ENCODE data around the gene LMAN2L.

The LMAN2L gene

DNA sequence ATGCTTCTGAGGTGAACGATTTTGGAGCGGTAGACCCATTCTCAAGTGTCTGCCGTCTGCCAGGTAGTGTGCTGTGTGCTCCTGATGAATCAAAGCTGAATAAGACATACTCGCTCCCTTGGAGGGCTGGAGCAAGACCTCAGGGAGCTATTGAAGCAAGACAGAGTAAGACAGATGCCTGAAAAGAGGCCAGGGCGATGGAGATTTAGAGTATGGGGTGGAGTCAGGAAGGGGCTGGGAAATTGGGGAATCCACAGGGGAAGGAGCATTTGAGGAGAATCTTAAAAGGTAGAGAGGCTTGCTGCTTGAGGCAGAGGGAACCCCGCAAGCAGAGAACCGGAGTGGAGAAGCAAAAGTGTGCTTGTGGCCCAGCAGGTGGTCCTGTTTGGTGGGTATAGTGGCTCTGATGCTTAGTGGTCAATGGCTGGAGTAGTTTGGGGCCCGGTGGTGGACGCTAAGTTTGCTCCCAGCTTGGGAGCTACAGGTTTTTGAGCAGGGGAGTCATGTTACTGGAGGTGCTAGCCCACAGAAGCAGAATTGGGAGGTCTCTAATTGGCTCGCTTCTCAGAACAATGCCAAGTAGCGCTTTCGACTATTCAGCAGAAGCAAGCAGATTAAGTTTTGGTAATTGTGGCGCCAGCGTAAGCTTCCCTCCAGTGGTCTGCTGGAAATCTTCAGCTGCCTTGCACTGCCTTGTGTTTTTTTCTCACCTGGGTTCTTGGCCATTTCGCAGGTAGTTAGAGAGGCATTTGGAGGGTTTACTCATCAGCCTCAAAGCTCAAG lies 22.9 kb upstream of the LMAN2L start:
- no peak for DNase-seq (ENCODE audit: extremely low read depth, insufficient read length)
- no peaks in the 10 kb centered on the region for H3K27me3 ChIP-seq (replicated peaks; ENCODE audit: control insufficient read depth, insufficient read depth, low read length)
- H3K36me3 ChIP-seq (ENCODE audit: control insufficient read depth, insufficient read depth, low read length) = no peaks in the 10 kb centered on the region; the same call in 1 of the 2 replicates
- TF ChIP-seq, protein P1, sequence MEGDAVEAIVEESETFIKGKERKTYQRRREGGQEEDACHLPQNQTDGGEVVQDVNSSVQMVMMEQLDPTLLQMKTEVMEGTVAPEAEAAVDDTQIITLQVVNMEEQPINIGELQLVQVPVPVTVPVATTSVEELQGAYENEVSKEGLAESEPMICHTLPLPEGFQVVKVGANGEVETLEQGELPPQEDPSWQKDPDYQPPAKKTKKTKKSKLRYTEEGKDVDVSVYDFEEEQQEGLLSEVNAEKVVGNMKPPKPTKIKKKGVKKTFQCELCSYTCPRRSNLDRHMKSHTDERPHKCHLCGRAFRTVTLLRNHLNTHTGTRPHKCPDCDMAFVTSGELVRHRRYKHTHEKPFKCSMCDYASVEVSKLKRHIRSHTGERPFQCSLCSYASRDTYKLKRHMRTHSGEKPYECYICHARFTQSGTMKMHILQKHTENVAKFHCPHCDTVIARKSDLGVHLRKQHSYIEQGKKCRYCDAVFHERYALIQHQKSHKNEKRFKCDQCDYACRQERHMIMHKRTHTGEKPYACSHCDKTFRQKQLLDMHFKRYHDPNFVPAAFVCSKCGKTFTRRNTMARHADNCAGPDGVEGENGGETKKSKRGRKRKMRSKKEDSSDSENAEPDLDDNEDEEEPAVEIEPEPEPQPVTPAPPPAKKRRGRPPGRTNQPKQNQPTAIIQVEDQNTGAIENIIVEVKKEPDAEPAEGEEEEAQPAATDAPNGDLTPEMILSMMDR (IDR thresholded peaks at IDR 0.05; ENCODE audit: insufficient read depth, low read length, poor library complexity, severe bottlenecking) = no peak
- peak overlapping the region; percentile 67 for H3K4me3 ChIP-seq (replicated peaks; ENCODE audit: low read depth, low read length)

DNA sequence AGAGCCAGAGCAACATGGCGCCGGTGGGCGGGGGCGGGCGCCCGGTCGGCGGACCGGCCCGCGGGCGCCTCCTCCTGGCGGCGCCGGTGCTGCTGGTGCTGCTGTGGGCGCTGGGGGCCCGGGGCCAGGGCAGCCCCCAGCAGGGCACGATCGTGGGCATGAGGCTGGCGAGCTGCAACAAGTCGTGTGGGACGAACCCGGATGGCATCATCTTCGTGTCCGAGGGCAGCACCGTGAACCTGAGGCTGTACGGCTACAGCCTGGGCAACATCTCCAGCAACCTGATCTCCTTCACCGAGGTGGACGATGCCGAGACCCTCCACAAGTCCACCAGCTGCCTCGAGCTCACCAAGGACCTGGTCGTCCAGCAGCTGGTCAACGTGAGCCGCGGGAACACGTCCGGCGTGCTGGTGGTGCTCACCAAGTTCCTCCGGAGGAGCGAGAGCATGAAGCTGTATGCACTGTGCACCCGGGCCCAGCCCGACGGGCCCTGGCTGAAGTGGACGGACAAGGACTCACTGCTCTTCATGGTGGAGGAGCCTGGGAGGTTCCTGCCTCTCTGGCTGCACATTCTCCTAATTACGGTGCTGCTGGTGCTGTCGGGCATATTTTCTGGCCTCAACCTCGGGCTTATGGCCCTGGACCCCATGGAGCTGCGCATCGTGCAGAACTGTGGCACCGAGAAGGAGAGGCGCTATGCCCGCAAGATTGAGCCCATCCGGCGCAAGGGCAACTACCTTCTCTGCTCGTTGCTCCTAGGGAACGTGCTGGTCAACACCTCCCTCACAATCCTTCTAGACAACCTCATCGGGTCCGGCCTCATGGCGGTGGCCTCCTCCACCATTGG lies 21.3 kb upstream of the LMAN2L start:
- TF ChIP-seq, protein P1 (IDR thresholded peaks at IDR 0.05; ENCODE audit: insufficient read depth, low read length, poor library complexity, severe bottlenecking) = peak; percentile 42
- Histone ChIP-seq H3K36me3 (ENCODE audit: control insufficient read depth, insufficient read depth, low read length) (no peaks in the 10 kb centered on the region), H3K4me3 (replicated peaks; ENCODE audit: low read depth, low read length) (peak overlapping the region; percentile 67), H3K27me3 (replicated peaks; ENCODE audit: control insufficient read depth, insufficient read depth, low read length) (no peaks in the 10 kb centered on the region)
- DNase-seq (ENCODE audit: extremely low read depth, insufficient read length) = no peak

DNA sequence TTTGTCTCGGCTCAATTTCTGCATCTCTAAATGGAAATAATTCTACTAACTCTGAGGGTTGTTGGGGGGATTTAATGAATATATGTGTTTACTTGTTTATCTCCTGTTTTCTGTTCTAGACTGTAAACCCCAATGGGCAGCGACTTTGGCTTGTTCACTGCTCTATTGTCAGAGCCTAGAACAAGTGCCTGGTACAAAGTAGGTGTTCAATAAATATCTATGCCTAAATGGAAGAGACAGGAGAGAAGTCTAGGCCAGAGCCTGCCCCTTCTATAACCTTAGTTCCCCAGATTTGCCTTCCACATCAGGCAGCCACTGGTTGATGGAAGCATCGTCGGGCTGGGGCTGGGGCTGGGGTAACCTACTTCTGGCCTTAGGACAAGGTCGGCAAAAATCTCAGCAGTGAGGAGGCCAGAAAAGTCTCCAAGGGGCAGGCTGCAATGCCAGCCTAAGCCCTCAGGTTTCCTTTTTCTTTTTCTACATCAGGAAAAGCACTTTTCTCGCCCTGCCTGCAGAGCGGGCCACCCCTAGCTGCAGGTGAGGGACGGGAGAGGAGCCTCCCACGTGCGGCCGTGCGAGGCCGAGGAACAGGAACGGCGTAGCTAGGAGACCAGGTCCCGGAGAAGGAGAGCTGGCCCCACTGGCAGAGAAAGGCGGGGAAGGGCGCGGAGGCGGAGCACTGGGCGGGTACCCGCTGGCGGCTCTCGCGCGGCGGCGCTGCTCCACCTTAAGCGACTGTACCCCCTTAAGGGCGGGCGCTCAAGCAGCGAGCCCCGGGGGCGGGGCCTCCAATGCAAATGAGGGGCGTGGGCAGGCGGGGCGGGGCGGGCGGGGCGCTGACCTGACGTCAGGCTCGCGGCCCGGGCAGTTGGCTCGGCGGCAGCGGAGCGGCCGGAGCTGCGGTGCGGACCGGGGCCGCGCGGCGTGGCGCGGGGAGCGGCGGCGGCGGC lies 20.4 kb upstream of the LMAN2L start, which contains the start of gene CNNM4:
Gene CNNM4, plus strand, starts transcription at position 867 of the 950 bp plus-strand sequence. CDS start 98 bp downstream, outside the sequence.
- Histone ChIP-seq H3K27me3 (replicated peaks; ENCODE audit: control insufficient read depth, insufficient read depth, low read length) (no peaks in the 10 kb centered on the region), H3K36me3 (ENCODE audit: control insufficient read depth, insufficient read depth, low read length) (no peaks in the 10 kb centered on the region), H3K4me3 (replicated peaks; ENCODE audit: low read depth, low read length) (peak within 1 kb of the TSS; percentile 67)
- peak; percentile 93 for DNase-seq (ENCODE audit: extremely low read depth, insufficient read length)
- TF ChIP-seq, protein P1 (IDR thresholded peaks at IDR 0.05; ENCODE audit: insufficient read depth, low read length, poor library complexity, severe bottlenecking) = peak; percentile 4

DNA sequence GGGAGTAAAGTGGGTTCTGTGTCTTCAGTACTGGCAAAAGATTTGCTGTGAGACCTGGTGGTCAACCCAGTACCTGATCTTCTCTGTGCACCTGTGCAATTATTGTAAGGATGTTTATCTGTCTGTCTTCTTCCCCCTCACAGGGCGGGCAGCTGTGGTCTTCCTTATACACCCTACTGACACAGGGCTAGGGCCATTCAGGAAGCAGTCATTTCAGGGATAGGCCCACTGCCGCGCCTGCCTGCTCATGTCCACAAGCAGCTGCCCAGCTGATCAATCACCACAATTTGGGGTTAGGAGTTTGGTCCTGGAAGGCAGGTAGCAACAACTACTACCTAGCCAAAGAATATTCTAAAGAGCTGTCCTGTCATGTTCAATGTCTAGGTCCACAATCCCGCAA lies 19.7 kb upstream of the LMAN2L start:
- no peaks in the 10 kb centered on the region for H3K27me3 ChIP-seq (replicated peaks; ENCODE audit: control insufficient read depth, insufficient read depth, low read length)
- DNase-seq (ENCODE audit: extremely low read depth, insufficient read length) = no peak
- TF ChIP-seq, protein P1 (IDR thresholded peaks at IDR 0.05; ENCODE audit: insufficient read depth, low read length, poor library complexity, severe bottlenecking) = no peak
- no peaks in the 10 kb centered on the region for H3K36me3 ChIP-seq (ENCODE audit: control insufficient read depth, insufficient read depth, low read length)
- no peak overlapping the region for H3K4me3 ChIP-seq (replicated peaks; ENCODE audit: low read depth, low read length)

DNA sequence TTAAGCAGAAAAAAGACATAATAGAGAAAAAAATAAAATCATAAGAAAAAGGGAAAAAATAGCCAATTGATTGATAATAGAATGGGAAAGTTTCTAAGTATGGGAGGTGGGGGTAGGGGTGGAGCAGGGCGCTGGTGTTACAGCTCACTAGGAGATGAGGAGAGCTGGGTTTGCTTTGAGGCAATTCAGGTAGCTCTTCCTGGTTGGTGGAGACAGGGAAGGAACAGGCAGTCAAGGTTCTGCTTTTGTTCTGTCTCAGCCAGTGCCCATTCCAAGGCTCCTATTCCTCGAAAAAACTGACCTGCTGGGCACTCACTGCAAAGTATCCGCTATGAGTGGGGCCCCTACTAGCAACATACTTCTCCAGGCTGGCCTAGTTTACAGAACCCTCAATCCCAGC lies 19.1 kb upstream of the LMAN2L start:
- Histone ChIP-seq H3K4me3 (replicated peaks; ENCODE audit: low read depth, low read length) (no peak overlapping the region), H3K36me3 (ENCODE audit: control insufficient read depth, insufficient read depth, low read length) (no peaks in the 10 kb centered on the region), H3K27me3 (replicated peaks; ENCODE audit: control insufficient read depth, insufficient read depth, low read length) (no peaks in the 10 kb centered on the region)
- no peak for DNase-seq (ENCODE audit: extremely low read depth, insufficient read length)
- TF ChIP-seq, protein P1 (IDR thresholded peaks at IDR 0.05; ENCODE audit: insufficient read depth, low read length, poor library complexity, severe bottlenecking) = no peak
